ENCODE data around the gene TMEM126A.

GRCh38 chr11:85602526-85603213 is 45.1 kb upstream of the TMEM126A start:
- TF ChIP-seq CTCF (conservative IDR thresholded peaks at IDR 0.05 in 1 of 2, IDR thresholded peaks at IDR 0.05 in 1 of 2; ENCODE audit: extremely low read depth in 1 of 2, insufficient read depth in 1 of 2, low read depth in 1 of 2, low read length in 2 of 2) = no peak
- TF ChIP-seq EZH2 (IDR thresholded peaks at IDR 0.05; ENCODE audit: borderline replicate concordance, low read length) = no peak

Measured in mammary epithelial cell (primary cell).